ENCODE measurements around the gene MEGF6.

The MEGF6 gene

DNA sequence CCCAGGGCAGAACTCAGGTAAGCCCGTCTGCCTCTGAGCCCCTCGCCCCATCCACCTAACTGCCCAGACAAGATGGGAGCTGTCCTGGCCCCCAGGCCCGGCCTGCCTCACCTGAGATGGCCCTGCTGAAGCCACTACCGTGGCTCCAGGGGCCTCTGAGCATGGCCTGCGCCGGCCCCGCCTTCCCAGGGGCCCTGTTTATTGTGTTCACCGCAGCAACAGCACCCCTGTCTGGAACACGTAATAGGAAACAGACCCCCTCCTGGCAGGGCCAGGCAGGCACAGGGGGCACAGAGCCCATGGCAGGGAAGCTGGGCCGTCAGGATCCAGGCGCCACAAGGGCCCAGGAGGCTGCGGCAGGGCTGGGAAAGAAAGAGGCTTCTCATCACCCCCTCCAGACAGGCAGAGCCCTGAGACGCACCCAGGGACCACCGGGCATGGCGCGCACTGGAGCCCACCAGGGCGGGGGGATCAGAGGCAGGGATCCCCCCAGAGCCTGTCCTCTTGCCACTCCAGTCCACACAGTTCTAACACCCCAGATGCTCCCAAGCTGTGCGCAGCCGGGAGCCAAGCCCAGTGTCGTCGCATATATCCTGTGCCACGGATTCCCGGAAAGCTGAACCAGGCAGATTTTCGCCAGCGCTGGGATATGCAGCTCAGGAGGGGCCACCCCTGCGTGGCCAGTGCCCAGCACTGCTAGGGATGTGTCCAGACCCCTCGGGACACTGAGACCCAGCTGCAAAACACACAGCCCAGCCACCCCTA is 94.2 kb downstream of the MEGF6 start:
- Histone ChIP-seq H3K27me3 (ENCODE audit: insufficient read depth, low read length) (no peaks in the 10 kb centered on the region), H2AFZ (ENCODE audit: low read depth, low read length) (no peak overlapping the region), H3K4me3 (ENCODE audit: low read length) (no peak overlapping the region), H3K4me1 (ENCODE audit: insufficient read depth, low read length) (no peaks in the 10 kb centered on the region), H3K9me3 (ENCODE audit: low read length) (peaks cover 2% of the 10 kb centered on the region), H3K36me3 (ENCODE audit: insufficient read depth, low read length) (no peaks in the 10 kb centered on the region)

DNA sequence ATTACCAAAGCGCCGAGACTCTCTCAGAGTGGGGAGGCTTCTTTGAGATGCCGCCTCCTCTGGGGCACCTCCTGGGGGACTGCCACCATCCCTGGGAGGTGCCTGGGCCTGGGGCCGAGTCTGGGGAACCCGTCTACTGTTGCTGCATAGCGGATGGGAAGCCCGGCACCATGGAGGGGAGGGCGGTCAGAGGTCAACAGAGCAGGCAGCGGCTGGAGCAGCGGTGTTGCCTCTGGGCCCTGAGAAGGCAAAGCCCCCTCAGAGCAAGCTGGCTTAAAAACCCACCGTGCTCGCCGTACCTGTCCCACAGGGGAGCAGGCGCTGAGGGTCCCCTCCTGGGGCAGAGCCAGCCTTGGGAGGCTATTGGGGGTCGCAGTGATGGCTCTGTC is 94.8 kb downstream of the MEGF6 start:
- Histone ChIP-seq H3K4me1 (ENCODE audit: insufficient read depth, low read length) (no peaks in the 10 kb centered on the region), H3K9me3 (ENCODE audit: low read length) (peaks cover 2% of the 10 kb centered on the region), H3K27me3 (ENCODE audit: insufficient read depth, low read length) (no peaks in the 10 kb centered on the region), H3K4me3 (ENCODE audit: low read length) (no peak overlapping the region), H2AFZ (ENCODE audit: low read depth, low read length) (no peak overlapping the region), H3K36me3 (ENCODE audit: insufficient read depth, low read length) (no peaks in the 10 kb centered on the region)

DNA sequence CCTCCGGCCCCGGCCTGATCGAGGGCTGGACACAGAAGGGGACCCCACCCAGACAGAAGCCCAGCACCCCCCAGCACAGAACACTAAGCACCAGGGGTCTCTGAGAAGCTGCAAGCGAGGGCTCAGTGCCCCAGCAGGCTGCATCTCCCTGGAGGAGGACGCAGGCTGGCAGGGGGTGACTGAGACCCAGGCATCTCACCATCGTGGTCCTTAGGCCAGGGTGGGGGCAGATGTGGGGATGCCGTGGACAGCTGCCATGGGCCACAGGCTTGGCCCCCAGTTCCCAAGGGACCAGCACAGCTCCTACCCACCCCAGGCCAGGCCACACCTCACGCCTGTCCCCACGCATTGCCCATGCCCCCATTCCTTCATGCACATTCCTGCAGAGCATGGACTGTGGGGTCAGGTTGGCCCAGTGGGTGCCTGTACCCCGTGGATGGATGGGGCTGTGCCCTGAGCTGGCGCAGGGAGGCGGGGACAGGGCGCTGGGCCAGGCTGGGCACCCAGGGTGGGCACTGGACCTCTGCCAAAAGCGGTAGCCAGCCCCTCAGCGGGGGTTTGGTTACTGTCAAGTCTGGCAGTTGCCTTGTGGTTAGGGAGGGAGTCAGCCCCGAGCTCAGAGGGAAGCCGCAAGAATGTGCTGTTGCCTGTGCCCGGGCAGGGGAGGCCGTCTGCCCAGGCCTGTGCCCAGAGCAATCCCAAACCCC is 95.4 kb downstream of the MEGF6 start:
- Histone ChIP-seq H3K36me3 (ENCODE audit: insufficient read depth, low read length) (no peaks in the 10 kb centered on the region), H3K4me1 (ENCODE audit: insufficient read depth, low read length) (no peaks in the 10 kb centered on the region), H3K4me3 (ENCODE audit: low read length) (no peak overlapping the region), H3K27me3 (ENCODE audit: insufficient read depth, low read length) (no peaks in the 10 kb centered on the region), H3K9me3 (ENCODE audit: low read length) (peaks cover 2% of the 10 kb centered on the region), H2AFZ (ENCODE audit: low read depth, low read length) (no peak overlapping the region)

DNA sequence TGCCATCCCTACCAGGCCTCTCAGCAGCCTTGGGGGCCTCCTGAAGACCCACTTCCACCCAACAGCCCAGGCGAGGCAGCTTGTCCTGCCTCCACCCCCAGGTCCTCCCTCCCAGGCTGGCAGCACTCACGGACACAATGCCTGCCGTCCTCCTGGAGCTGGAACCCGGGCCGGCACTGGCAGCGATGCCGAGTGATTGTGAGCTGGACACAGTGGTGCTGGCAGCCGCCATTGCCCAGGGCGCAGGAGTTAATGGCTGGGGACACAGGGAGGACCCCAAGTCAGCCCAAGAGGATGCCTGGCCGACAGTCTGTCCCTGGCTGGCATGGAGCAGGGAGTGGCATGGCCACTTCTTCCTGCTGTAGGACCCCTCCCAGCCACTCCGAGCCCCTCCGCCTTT is 96.0 kb downstream of the MEGF6 start:
- H3K27me3 ChIP-seq (ENCODE audit: insufficient read depth, low read length), result no peaks in the 10 kb centered on the region
- no peaks in the 10 kb centered on the region for H3K4me1 ChIP-seq (ENCODE audit: insufficient read depth, low read length)
- H3K36me3 ChIP-seq (ENCODE audit: insufficient read depth, low read length), result no peaks in the 10 kb centered on the region
- no peak overlapping the region for H3K4me3 ChIP-seq (ENCODE audit: low read length)
- H3K9me3 ChIP-seq (ENCODE audit: low read length), result peaks cover 2% of the 10 kb centered on the region
- H2AFZ ChIP-seq (ENCODE audit: low read depth, low read length), result no peak overlapping the region

DNA sequence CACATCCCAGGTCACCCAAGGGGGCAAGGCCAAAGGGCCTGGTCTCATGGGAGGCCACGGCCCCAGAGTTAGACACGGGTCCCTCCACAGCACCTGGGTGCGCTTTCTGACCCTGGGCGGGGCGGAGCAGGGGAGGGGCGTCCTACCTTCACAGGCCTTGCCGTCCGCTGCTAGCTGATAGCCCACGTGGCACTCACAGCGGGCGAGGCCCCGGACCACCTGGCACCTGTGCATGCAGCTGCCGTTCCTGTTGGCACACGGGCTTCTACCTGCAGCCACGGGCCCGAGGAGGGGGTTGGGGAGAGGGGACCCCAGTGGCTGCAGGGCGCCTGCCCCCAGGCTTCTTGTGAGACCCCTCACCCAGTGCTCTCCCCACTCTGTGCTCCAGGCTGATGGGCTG is 96.9 kb downstream of the MEGF6 start:
- no peaks in the 10 kb centered on the region for H3K4me1 ChIP-seq (ENCODE audit: insufficient read depth, low read length)
- H2AFZ ChIP-seq (ENCODE audit: low read depth, low read length), result no peak overlapping the region
- H3K36me3 ChIP-seq (ENCODE audit: insufficient read depth, low read length), result no peaks in the 10 kb centered on the region
- peaks cover 2% of the 10 kb centered on the region for H3K9me3 ChIP-seq (ENCODE audit: low read length)
- no peak overlapping the region for H3K4me3 ChIP-seq (ENCODE audit: low read length)
- H3K27me3 ChIP-seq (ENCODE audit: insufficient read depth, low read length), result no peaks in the 10 kb centered on the region

DNA sequence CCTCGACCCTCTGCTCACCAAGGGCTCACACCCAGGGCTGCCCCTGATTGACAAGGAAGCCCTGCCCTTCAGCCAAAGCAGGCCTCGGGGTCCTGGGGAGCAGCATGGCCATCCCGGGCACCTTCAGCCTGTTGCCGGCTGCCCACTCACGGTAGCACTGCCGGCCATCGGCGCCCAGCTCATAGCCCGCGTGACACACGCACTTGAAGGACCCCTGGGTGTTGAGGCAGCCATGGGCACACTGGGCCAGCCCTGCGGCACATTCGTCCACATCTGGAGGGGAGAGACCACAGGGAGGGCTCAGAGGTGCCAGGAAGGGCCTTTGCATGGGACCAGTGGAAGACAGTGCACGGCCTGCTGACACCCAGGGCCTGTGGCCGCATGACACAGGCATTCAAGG is 99.5 kb downstream of the MEGF6 start:
- H3K27me3 ChIP-seq (ENCODE audit: insufficient read depth, low read length), result no peaks in the 10 kb centered on the region
- H3K9me3 ChIP-seq (ENCODE audit: low read length), result peaks cover 2% of the 10 kb centered on the region
- no peaks in the 10 kb centered on the region for H3K36me3 ChIP-seq (ENCODE audit: insufficient read depth, low read length)
- H2AFZ ChIP-seq (ENCODE audit: low read depth, low read length), result no peak overlapping the region
- no peaks in the 10 kb centered on the region for H3K4me1 ChIP-seq (ENCODE audit: insufficient read depth, low read length)
- H3K4me3 ChIP-seq (ENCODE audit: low read length), result no peak overlapping the region

DNA sequence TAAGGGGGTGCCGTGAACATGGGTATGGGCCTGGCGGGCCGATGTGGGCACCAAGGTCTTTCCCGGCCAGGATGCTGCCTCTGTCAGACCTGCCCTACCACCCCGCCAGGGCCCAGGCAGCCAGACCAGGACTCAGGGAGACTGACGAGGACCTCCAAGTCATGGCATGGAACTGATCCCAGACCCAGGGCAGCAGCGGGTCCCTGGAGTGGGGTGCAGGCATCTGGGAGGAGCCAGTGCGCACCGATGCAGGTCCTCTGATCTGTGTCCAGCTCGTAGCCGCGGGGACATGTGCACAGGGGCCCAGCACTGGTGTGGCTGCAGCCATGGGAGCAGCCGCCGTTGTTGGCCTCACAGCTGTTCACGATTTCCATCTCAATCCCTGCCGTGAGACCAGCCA is 100.0 kb downstream of the MEGF6 start:
- Histone ChIP-seq H3K27me3 (ENCODE audit: insufficient read depth, low read length) (no peaks in the 10 kb centered on the region), H3K9me3 (ENCODE audit: low read length) (peaks cover 2% of the 10 kb centered on the region), H2AFZ (ENCODE audit: low read depth, low read length) (no peak overlapping the region), H3K4me3 (ENCODE audit: low read length) (no peak overlapping the region), H3K4me1 (ENCODE audit: insufficient read depth, low read length) (no peaks in the 10 kb centered on the region), H3K36me3 (ENCODE audit: insufficient read depth, low read length) (no peaks in the 10 kb centered on the region)

DNA sequence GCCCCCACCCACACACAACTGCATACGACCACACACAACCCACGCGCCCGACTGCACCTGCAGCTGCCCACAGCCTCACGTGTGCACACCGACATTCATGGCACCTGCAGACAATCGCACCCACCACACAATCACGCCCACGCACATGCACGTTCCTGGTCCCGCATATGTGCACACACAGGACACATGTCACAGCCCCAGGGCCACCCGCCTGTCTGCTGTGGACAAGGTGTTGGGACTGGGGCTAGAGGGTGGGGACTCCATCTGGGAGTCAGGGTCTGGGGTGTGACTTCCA is 100.4 kb downstream of the MEGF6 start:
- H3K4me1 ChIP-seq (ENCODE audit: insufficient read depth, low read length), result no peaks in the 10 kb centered on the region
- no peaks in the 10 kb centered on the region for H3K36me3 ChIP-seq (ENCODE audit: insufficient read depth, low read length)
- H3K4me3 ChIP-seq (ENCODE audit: low read length), result no peak overlapping the region
- peaks cover 2% of the 10 kb centered on the region for H3K9me3 ChIP-seq (ENCODE audit: low read length)
- no peak overlapping the region for H2AFZ ChIP-seq (ENCODE audit: low read depth, low read length)
- H3K27me3 ChIP-seq (ENCODE audit: insufficient read depth, low read length), result no peaks in the 10 kb centered on the region

DNA sequence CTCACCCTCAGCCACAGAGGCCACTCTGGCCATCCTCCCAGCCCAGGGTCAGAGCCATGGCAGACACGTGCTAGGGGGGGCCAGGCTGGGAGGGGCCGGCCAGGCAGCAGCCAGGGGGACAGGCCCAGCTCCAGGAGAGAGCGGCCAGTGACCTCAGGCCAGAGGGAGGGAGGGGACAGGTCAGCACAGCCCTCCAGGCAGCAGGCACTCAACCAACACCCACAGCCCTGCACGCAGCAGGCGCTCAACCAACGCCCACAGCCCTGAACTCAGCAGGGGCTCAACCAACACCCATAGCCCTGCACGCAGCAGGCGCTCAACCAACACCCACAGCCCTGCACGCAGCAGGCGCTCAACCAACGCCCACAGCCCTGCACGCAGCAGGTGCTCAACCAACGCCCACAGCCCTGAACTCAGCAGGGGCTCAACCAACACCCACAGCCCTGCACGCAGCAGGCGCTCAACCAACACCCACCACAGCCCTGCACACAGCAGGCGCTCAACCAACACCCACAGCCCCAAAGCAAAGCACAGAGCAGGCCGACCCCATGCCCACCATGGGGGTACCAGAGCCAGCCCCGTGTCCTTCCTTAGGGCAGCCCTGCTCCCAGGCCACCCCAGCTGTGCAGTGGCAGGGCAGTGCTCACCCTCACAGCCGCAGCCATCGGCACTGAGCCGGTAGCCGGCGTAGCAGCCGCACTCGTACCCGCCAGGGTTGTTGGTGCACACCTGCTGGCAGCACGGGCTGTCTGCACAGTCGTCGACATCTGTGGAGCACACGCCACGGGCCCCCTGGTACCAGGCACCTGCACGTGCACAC is 101.0 kb downstream of the MEGF6 start:
- Histone ChIP-seq H3K4me1 (ENCODE audit: insufficient read depth, low read length) (no peaks in the 10 kb centered on the region), H3K27me3 (ENCODE audit: insufficient read depth, low read length) (no peaks in the 10 kb centered on the region), H3K4me3 (ENCODE audit: low read length) (no peak overlapping the region), H3K36me3 (ENCODE audit: insufficient read depth, low read length) (no peaks in the 10 kb centered on the region), H2AFZ (ENCODE audit: low read depth, low read length) (no peak overlapping the region), H3K9me3 (ENCODE audit: low read length) (peaks cover 2% of the 10 kb centered on the region)

DNA sequence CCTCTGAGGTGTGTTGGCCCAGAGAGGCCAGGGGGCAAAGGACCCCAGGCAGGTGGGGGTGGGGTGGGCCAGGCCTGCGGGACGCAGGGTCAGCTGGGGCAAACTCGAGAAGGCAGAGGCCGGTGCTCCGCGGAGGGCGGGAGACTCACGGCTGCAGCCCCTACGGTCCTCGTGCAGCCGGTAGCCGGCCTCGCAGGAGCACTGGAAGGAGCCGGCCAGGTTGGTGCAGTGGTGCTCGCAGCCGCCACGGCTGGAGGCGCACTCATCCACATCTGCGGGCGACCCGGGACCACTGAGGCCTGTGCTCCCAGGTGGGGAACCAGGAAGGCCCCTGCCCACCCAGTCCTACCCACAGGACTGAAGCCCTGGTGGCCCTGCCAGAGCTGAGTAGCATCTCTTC is 101.6 kb downstream of the MEGF6 start:
- no peaks in the 10 kb centered on the region for H3K36me3 ChIP-seq (ENCODE audit: insufficient read depth, low read length)
- peaks cover 2% of the 10 kb centered on the region for H3K4me1 ChIP-seq (ENCODE audit: insufficient read depth, low read length)
- peaks cover 2% of the 10 kb centered on the region for H3K9me3 ChIP-seq (ENCODE audit: low read length)
- H3K4me3 ChIP-seq (ENCODE audit: low read length), result no peak overlapping the region
- H3K27me3 ChIP-seq (ENCODE audit: insufficient read depth, low read length), result no peaks in the 10 kb centered on the region
- H2AFZ ChIP-seq (ENCODE audit: low read depth, low read length), result no peak overlapping the region

DNA sequence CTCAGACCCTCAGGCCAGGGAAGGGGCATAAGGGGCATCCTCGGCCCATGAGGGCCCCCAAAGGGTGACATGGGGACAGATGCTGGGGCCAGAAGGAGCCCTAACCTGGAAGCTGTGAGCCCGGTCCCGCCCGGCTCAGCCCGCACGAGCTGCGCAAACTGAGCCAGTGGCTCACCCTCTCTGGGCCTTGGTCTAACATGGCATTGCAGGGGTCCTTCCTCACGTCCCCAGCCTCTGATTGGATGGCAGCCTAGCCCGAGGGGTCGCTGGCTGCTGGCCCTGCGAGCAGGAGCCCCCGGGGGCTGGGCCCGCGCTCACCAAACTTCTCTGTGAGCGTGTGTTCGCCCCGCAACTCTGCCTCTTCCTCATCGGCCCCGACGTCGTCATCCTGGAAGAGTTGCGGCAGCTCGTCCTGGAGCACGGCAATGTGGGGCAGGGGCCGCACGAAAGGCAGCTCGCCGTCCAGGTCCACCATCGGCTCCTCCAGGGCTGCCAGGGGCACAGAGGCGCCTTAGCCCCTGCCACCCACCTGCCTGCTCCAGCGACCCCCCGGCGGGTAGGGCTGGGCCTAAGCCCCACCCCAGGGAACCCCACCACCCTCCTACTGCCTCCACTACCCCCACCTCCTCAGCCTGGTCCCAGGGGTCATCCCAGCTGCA is 102.4 kb downstream of the MEGF6 start:
- no peaks in the 10 kb centered on the region for H3K27me3 ChIP-seq (ENCODE audit: insufficient read depth, low read length)
- peaks cover 2% of the 10 kb centered on the region for H3K4me1 ChIP-seq (ENCODE audit: insufficient read depth, low read length)
- H3K9me3 ChIP-seq (ENCODE audit: low read length), result peaks cover 2% of the 10 kb centered on the region
- no peak overlapping the region for H2AFZ ChIP-seq (ENCODE audit: low read depth, low read length)
- no peaks in the 10 kb centered on the region for H3K36me3 ChIP-seq (ENCODE audit: insufficient read depth, low read length)
- H3K4me3 ChIP-seq (ENCODE audit: low read length), result no peak overlapping the region

DNA sequence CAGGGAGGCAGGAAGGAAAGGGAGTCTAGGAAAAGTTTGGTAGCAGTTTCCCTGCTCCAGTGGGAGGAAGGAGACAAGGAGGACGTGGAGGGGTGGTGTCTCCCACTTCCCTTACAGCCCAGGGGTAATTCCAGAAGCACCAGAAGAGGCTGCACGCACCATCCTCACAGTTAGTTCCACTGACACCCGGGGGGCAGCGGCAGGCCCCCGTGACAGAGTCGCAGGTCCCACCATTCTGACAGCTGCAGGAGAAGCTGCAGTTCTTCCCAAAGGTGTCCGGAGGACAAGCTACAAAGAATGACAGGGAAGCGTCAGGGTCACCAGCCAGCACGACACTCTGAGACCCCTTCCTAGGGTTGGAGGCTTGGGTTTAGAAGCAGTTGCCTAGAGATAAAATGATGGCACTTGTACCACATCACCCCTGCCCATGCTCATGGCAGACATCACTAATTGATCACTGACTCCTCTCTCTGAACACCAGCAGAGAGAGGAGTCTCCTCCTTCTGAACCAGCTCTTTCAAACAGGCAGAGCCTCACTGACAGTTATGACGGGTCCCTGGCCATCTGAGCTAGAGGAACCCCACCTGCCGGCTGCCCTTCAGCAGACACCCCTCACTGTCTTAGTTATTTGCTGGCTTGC is 103.6 kb downstream of the MEGF6 start:
- H3K4me1 ChIP-seq (ENCODE audit: insufficient read depth, low read length), result peaks cover 2% of the 10 kb centered on the region
- H3K27me3 ChIP-seq (ENCODE audit: insufficient read depth, low read length), result no peaks in the 10 kb centered on the region
- no peak overlapping the region for H3K4me3 ChIP-seq (ENCODE audit: low read length)
- H2AFZ ChIP-seq (ENCODE audit: low read depth, low read length), result no peak overlapping the region
- no peaks in the 10 kb centered on the region for H3K36me3 ChIP-seq (ENCODE audit: insufficient read depth, low read length)
- peaks cover 1% of the 10 kb centered on the region for H3K9me3 ChIP-seq (ENCODE audit: low read length)
